NCI-H446 treated with DMSO at 0.1 percent for 48 hours (cell line): Measurements from ENCODE around the gene LRIT2.
"Not testable (repeated sequence)": the region's sequence is repeated elsewhere in the genome, so short reads cannot be mapped to it uniquely, and the experiment has no call there.

Experiments
- DNase-seq: peaks from one replicate; lab custom pipeline; 2025; lab: John Stamatoyannopoulos, UW

The LRIT2 gene

GRCh38 chr10:84180386-84180785 lies 45.0 kb downstream of the LRIT2 start:
- DNase-seq = not testable (repeated sequence)

GRCh38 chr10:84179059-84179710 lies 46.2 kb downstream of the LRIT2 start:
- peak; percentile 98 for DNase-seq

GRCh38 chr10:84178160-84178609 lies 47.2 kb downstream of the LRIT2 start:
- DNase-seq = no peak

GRCh38 chr10:84177541-84178141 lies 47.7 kb downstream of the LRIT2 start:
- no peak for DNase-seq

- DNase-seq = no peak
Measured at GRCh38 chr10:84176836-84177474, 48.4 kb downstream of the LRIT2 start.

- DNase-seq = no peak
Measured at GRCh38 chr10:84176351-84176750, 49.0 kb downstream of the LRIT2 start.

GRCh38 chr10:84175436-84175835 lies 49.9 kb downstream of the LRIT2 start:
- DNase-seq = no peak

GRCh38 chr10:84173501-84173929 lies 51.8 kb downstream of the LRIT2 start, which contains the start of gene GPR15LG:
GPR15LG (plus strand) TSS chr10:84173801; CDS start chr10:84173852, 51 bp downstream.
- DNase-seq = no peak

GRCh38 chr10:84172467-84173356 lies 52.6 kb downstream of the LRIT2 start:
- no peak for DNase-seq

- not testable (repeated sequence) for DNase-seq
Measured at GRCh38 chr10:84171700-84172466, 53.5 kb downstream of the LRIT2 start.

- DNase-seq = not testable (repeated sequence)
Measured at GRCh38 chr10:84171237-84171636, 54.1 kb downstream of the LRIT2 start.
